Activated CD8-positive, alpha-beta memory T cell treated with anti-CD3 and anti-CD28 coated beads for 1 hour (primary cell): ENCODE results near the gene AKAP12.
"Not testable (repeated sequence)": the region's sequence is repeated elsewhere in the genome, so short reads cannot be mapped to it uniquely, and the experiment has no call there.

Source experiments
- DNase-seq, 2 donors: peaks; one replicate each; pipeline ENCODE4 v3.0.0-alpha.2; 2020; ENCODE audit warnings: low read depth in 1 of 2; ENCODE audit errors: extremely low read depth in 1 of 2

The AKAP12 gene

GRCh38 chr6:151309619-151310018, 69.9 kb downstream of the AKAP12 start:
- no peak for DNase-seq

GRCh38 chr6:151310279-151310678, 70.5 kb downstream of the AKAP12 start:
- DNase-seq = no peak

- no peak for DNase-seq
These were observed 71.3 kb downstream of the AKAP12 start for GRCh38 chr6:151310852-151311767.

DNA sequence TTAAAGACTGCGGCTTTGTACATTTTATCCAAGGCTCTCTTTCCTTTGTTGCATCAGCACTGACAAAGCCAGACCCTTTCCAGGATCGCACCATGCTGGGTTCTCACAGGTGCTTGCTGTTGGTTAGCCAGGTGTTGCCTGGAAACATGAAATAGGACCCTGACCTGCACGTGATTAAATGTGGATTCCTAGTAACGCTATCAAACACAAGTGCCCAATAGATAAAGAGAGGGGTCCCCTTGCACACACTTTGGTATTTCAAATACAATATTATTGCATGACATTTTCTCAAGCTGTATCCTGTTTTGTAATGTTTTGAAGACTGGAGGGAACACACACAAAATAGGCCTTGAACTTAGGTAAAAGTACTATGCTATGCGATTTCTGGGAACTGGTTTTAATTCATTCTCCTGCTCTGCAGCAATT, 73.3 kb downstream of the AKAP12 start:
- DNase-seq = no peak

DNA sequence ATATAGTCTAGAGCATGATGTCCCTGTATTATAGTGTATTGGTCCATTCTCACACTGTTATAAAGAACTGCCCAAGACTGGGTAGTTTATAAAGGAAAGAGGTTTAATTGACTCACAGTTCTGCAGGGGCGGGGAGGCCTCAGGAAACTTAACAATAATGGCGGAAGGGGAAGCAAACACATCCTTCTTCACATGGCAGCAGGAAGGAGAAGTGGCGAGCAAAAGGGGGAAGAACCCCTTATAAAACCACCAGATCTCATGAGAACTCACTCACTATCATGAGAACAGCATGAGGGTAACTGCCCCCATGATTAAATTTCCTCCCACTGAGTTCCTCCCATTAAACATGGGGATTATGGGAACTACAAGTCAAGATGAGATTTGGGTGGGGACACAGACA, 75.9 kb downstream of the AKAP12 start:
- not testable (repeated sequence) for DNase-seq

GRCh38 chr6:151317103-151317994, 77.6 kb downstream of the AKAP12 start:
- no peak for DNase-seq

GRCh38 chr6:151317995-151318365, 78.2 kb downstream of the AKAP12 start:
- no peak for DNase-seq

- no peak for DNase-seq
These were observed 80.4 kb downstream of the AKAP12 start for GRCh38 chr6:151320140-151320539.

- DNase-seq = no peak
These were observed 81.7 kb downstream of the AKAP12 start for GRCh38 chr6:151321438-151321837.

DNA sequence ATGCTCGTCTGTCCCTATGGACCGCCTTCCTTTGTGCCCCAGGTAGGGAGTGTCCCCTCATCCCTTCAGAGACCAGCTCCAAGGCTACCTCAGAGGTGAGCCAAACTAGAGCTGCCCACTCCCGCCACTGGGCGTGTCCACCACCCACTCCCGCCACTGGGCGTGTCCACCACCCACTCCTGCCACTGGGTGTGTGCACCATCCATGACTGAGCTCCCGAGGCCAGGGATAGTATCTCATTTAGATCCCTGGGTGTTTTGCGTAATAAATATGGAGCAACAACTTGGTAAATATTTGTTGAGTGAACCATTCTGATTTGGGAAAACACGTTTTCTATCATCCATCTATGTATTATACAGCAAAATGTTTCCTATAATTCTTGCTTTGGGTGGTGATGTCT, 82.8 kb downstream of the AKAP12 start:
- DNase-seq = no peak

DNA sequence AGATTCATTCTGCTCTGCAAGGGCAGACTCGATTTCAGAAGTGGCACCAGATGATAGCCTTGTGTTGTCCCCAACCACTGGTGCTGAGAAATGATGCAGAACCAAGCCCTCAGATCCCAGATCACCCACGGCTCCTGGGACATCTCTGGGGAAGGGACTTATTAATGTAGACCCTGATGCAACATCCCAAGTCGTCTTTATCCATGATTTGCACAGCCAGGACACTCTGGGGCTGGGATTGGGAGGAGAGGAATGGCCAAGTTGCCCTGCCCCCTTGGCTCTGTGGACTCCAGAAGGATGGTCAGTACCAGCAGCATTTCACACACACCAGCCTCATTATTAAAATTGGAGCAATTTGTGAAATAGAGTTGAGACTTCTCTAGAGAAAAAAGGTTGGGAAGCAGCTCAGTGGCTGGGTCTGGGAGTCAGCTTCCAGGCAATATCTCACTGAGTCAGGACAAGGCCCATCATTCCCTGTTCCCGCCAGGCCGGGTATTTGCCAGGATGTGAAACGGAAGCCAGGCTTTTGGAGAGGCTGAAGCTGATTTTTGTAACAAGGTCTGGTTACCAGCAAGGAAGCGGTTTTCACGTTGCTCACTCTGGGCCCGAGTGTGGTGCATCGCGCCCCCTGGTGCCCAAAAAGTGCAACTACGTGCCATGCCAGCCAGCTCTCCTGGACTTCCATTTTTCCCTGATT, 84.2 kb downstream of the AKAP12 start:
- peak; percentile 9 to 62 for DNase-seq

GRCh38 chr6:151324488-151324825, 84.7 kb downstream of the AKAP12 start:
- no peak for DNase-seq

GRCh38 chr6:151325075-151326050, 85.6 kb downstream of the AKAP12 start:
- DNase-seq = no peak

DNA sequence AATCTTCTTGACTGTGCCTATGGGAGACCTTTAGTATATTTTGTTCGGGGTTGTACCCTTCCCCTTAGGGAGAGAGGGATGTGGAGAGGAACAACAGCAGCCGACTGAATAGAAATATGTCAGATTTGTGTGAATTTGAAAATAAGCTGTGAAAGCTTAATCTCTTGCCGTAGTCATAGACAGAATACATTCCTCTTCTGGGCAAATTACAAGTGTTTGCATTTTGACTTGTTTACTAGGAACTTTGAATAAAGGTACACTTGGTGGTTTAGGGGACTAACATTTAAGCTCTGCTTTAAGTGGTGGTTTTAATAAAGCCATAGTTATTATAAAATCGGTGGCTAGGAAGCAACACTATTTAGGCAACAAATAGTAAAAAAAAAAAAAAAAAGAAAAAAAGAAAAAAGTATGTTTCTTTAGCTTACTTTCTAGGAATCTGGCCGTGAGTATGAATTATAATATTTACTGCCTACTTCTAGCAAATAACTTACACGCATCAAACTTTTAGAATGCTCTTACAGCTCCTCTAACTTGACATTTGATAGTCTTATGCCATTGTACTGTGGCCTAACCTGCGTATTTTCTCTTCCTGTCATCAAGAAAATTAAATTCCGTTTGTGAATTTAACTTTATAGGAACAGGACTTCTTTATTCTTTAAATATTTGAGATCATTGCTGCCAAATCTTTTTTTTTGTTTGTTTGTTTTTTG, 86.5 kb downstream of the AKAP12 start:
- DNase-seq = no peak

GRCh38 chr6:151327101-151327500, 87.3 kb downstream of the AKAP12 start:
- DNase-seq = no peak

DNA sequence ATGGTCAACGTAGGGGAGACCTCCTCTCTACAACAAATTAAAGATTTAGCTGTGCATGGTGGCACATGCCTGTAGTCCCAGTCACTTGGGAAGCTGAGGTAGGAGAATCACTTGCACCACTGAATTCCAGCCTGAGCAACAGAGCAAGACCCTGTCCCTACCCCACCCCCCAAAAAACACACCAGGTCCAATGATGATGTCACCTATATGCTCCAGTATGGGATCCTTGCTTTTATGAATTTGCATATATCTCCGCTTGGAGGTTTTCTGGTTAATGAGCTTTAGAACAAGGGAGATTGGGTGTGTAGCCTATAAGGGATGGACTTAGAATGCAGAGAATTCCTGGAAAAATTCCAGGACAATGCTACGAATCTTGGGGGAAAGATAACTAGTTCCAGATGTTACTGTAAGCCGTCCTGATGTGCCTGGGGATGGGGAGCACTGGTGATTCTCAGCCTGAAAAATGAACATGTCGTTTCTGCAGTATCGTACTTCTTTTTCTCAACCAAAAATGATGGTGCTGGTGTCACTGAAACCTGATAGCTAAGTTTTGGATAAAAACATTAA, 90.4 kb downstream of the AKAP12 start:
- DNase-seq = no peak

DNA sequence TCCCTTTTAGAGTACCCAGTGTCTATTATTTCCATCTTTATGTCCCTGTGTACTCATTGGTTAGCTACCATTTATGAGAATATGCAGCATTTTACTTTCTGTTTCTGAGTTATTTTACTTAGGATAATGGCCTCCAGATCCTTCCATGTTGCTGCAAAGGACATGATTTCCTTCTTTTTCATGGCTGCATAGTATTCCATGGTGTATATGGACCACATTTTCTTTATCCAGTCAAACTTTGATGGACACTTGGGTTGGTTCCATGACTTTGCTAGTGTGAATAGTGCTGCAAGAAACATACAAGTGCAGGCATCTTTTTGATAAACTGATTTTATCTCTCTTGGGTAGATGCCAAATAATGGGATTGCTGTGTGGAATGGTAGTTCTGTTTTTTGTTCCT, 96.2 kb downstream of the AKAP12 start:
- DNase-seq = no peak

GRCh38 chr6:151338651-151339200, 99.0 kb downstream of the AKAP12 start:
- DNase-seq = no peak

- DNase-seq = no peak
These were observed 99.6 kb downstream of the AKAP12 start for GRCh38 chr6:151339369-151339768.
